ENCODE measurements around the gene FTSJ1.

FTSJ1 gene

DNA sequence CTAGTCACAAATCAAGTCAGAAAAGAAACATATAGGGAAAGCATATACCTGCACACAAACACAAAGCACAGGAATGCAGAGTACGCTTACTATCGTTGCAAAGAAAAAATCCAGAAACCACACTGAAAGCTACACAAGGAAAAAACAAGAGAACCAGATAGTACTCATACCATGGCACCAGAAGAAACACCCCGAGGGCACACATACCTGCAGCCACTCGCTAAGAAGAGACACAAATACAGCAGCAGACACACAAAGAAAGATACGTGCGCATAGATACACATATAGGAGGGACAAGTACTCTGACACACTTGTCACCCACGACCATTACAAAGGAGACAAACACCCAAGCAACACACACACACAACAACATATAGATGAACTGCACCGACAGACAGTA is 4.5 kb upstream of the FTSJ1 start:
- DNase-seq: no peak

- DNase-seq: no peak
Measured at GRCh38 chrX:48472225-48472624, 3.8 kb upstream of the FTSJ1 start.

- no peak for DNase-seq
Measured at GRCh38 chrX:48472851-48473703, 2.9 kb upstream of the FTSJ1 start.

GRCh38 chrX:48473704-48473990 is 2.4 kb upstream of the FTSJ1 start:
- no peak for DNase-seq

GRCh38 chrX:48474127-48474526 is 1.9 kb upstream of the FTSJ1 start:
- no peak for DNase-seq

DNA sequence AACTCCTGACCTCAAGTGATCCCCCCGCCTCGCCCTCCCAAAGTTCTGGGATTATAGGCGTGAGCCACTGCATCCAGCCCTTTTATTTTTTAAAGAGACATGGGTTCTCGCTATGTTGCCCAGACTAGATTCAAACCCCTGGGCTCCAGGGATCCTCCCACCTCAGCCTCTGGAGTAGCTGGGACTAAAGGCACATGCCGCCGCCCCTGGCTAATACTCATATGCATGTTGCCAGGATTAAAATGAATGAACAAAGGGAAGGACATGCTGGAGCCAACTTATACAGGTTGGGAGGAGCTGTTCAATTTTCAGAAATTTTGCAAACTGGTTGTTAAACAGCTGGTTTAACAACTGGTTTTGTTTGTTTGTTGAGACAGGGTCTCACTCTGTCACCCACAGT is 1.4 kb upstream of the FTSJ1 start:
- DNase-seq: no peak

DNA sequence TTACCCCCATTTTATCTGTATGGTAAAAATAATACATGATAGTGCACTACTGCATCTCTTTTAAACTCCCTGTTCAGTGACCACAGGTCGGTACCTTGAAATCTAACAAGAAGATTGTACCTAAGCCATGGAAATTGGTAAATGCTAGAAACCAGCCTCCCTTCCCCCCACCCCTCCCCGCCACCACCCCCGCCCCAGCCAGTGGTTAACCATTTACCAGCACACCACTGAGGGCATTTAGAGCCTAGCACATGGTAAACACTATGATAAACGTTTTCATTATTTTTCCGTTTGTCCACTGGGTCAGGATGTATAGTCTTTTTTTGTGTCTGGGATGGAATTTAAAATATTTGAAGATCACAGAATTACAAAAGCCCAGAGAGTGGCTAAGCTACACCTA is 703 bp upstream of the FTSJ1 start:
- no peak for DNase-seq

- DNase-seq: no peak
Measured at GRCh38 chrX:48476919-48477318, 920 bp downstream of the FTSJ1 start.

DNA sequence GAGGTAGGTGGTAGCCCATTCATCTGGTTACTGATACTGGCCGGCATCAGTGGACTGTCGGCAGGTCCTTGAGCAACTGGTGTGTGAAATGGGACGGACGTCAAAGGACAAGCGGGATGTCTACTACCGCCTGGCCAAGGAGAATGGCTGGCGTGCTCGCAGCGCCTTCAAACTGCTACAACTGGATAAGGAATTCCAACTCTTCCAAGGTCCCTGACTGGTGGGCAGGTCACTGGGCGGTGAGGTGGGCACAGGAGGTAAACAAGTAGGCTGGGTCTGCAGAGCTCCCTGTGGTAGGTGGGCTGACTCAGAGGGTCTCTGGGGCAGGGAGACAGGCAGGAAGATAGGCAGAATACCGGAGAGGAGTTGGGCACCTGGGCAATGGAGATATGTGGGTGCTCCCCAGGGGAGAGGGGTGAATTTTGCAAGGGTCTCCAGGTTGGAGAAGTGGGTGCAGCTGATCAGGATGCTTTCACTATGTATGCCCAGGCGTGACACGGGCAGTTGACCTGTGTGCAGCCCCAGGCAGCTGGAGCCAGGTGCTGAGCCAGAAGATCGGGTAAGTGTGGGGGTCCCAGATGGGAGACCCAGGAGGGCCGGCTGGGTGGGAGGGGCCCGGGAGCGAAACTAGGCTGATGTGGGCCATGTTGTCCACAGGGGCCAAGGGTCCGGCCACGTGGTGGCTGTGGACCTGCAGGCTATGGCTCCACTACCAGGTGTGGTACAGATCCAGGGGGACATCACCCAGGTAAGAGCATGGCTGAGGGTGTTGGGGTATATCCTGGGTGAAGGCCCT is 2.2 kb downstream of the FTSJ1 start:
- DNase-seq: no peak

DNA sequence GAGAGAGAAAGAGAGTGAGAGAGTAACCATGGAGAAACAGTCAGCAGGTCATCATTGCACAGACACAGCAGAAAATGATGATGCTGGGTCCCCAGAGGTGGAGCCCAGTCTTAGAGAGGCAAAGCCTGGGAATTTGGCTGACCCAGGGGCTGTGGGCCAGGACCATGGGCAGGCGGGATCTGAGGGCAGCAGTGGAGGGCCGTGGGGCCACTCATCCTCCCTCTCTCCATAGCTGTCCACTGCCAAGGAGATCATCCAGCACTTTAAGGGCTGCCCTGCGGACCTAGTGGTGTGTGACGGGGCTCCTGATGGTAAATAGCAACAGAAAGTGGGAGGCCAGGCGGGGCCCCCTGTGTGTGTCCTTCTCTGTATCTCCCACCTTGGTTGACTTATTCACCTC is 2.8 kb downstream of the FTSJ1 start:
- no peak for DNase-seq

GRCh38 chrX:48480142-48480541 is 4.1 kb downstream of the FTSJ1 start:
- no peak for DNase-seq

- no peak for DNase-seq
Measured at GRCh38 chrX:48480583-48480982, 4.6 kb downstream of the FTSJ1 start.

GRCh38 chrX:48482526-48482925 is 6.5 kb downstream of the FTSJ1 start:
- DNase-seq: no peak

DNA sequence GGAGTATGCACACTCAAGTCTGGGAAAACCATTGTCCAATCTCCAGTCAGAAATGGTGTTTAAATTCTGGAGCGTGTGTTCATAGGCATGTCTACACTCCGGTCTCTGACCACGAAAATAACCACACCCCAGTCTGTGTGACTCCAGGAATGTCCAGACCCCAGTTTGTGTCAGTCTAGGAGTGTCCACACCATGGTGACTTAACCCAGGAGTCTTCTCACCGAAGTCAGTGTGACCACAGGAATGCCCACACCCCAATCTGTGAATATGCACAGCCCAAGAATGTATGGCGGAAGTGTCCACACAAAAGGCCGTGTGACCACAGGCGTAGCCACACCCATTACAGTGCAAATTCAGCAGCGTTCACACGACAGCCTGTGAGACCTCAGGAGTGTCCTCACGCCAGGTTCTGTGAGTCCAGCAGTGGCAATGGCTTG is 11.4 kb downstream of the FTSJ1 start:
- no peak for DNase-seq

DNA sequence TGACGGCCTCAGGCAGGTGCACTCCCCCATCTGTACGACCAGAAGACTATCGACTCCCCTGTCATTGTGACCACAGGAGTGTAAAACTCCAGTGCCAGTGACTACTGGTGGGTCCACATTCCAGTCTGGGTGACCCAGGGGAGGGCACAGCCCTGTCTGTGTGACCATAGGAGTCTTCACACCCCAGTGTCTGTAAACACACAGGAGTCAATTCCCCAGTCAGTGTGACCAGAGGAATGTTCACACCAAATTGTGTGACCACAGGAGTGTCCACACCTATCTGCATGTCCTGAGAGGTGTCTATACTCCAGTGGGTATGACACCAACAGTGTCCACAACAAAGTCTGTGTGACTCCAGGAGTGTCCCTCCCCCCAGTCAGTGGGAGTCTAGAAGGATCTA is 12.0 kb downstream of the FTSJ1 start:
- DNase-seq: no peak

DNA sequence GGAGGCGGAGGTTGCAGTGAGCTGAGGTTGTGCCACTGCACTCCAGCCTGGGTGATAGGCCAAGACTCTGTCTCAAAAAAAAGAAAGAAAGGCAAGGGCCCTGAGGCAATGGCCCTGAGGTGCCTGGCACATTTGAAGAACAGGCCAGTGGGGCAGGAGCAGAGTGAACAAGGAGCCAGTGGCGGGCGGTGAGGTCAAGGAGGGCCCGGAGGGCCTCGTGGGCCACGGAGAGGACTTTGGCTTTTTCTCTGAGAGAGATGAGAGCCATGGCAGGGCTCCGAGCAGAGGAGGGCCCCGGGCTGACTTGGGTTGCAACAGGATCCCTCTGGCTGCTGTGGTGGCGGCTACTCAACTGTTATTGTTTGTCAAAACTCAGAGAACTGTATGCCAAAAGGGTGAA is 13.3 kb downstream of the FTSJ1 start:
- DNase-seq: no peak

DNA sequence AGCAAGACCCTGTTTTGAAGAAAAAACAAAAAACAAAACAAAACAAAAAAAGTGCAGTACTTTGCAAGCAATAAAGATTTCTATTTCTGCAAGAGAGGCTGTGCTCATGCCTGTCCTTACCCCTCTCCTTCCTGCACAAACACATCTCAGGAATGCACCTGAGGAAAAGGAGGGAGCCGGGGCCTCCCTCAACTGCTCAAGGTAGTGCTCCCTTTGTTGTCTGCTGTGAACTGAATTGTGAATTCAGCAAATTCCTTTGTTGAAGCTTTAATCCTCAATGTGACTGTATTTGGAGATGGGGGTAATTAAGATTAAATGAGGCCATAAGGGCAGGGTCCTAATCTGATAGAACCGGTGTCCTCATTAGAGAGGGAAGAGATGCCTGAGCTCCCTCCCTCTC is 13.9 kb downstream of the FTSJ1 start:
- no peak for DNase-seq

DNA sequence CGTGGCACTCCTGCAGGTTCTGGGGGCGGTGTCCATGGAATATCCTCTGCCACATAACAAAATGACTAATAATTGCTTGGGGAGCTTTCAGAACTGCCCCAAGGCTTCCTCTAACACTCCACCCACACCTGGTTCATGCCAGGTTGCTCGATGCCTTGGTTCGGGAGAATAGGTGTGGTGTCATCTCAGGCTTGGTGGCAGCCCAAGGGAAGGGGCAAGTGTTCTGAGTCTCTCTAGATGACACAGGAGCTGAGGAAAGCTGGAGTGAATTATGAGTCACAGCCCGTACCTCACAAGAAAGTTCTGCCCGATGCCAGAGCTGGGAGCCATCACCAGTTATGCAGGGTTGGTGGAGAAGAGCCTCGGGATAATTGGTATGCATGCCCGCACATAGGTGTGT is 14.7 kb downstream of the FTSJ1 start:
- DNase-seq: no peak

- DNase-seq: no peak
Measured at GRCh38 chrX:48491809-48492208, 15.8 kb downstream of the FTSJ1 start.

DNA sequence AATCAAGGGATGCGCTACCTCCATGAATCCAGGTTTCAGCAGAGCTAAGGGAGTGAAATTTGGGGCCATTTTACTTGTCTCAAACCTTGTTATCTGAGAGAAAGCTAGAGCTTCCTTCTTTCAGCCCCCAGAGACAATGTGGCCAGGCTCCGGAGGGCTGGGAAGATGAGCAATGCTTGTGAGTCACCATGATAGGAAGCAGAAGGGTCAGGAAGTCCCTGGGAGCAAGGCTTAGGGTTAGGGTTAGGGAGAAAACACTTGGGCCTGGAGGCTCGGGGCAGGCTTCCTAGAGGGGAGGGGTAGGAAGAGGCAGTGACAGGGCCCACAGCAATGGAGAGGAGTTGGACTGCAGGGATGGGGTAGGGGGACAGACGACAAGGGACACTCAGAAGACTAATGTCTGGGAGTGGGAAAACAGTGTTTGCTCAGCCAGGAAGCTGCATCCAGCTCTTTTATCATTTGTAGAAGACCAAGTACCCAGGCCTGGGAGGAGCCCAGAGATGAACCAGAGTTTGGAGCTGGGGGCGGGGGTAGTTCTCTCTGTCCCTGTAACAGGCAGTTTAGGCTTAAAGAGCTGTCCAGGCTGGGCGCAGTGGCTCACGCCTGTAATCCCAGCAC is 16.4 kb downstream of the FTSJ1 start:
- DNase-seq: no peak

- DNase-seq: no peak
Measured at GRCh38 chrX:48493890-48494364, 17.9 kb downstream of the FTSJ1 start.

DNA sequence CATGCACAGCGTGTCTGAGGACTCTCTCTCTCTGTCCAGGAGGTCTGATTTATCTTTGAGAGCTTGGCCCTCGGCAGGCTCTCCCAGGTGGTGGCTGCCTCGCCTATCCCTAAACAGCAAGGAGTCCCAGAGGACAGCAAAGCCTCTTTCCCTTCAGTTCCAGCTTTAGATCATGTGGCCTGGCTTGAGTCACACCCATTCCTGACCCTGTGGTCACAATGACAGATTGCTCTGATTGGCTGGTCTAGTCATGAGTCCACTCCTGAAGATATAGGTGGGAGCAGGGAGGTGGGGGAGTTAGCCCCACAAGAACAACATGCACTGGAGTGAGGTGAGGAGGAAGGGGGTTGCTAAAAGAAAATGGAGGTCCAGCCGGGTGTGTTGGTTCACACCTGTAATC is 20.7 kb downstream of the FTSJ1 start:
- DNase-seq: no peak

DNA sequence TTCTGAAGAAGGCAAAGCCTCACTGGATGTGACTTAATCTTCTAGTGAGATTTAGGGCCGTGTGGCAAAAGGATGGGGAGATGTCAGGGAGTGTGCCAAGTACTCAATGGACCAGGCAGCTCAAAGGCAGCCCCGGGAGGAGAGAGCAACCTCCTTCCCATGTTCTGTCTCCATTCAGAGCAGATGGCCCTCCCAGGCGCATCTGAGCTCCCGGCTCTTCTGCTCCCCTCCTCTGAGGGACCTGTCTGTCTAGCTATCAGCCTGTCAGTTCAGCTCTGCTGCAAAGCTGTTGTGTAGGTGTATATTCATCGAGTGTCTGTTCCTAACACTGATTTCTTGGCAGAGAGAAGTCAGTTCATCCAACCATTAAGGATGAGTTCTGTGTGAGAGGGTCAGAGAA is 21.9 kb downstream of the FTSJ1 start:
- DNase-seq: no peak

GRCh38 chrX:48498374-48498809 is 22.4 kb downstream of the FTSJ1 start:
- DNase-seq: no peak

Measured in NCI-H510A treated with DMSO at 0.1 percent for 48 hours (cell line).